Retinal pigment epithelial cell (primary cell): Measurements from ENCODE around the gene PRKCD.

Experiments used
- DNase-seq: peaks from one replicate; pipeline ENCODE4 v3.0.0-alpha.2; 2010; ENCODE audit warnings: low read depth
- H3K4me3 ChIP-seq: 2 replicates; pipeline ENCODE4 v1.5.1; 2011; ENCODE audit warnings: mild to moderate bottlenecking, low read length, control low read depth, moderate library complexity
- CTCF ChIP-seq: conservative IDR thresholded peaks from 2 replicates; pipeline ENCODE4 v1.5.1; 2011; ENCODE audit warnings: low read depth, low read length, control low read depth, inconsistent platforms

PRKCD gene

GRCh38 chr3:53225651-53226050 is 64.6 kb downstream of the PRKCD start:
- no peak overlapping the region for H3K4me3 ChIP-seq
- no peak for DNase-seq
- TF ChIP-seq CTCF: no peak

- H3K4me3 ChIP-seq: no peak overlapping the region
- no peak for DNase-seq
- no peak for TF ChIP-seq CTCF
Observed at GRCh38 chr3:53226142-53226840, 65.3 kb downstream of the PRKCD start.

GRCh38 chr3:53226841-53227407 is 65.9 kb downstream of the PRKCD start:
- no peak overlapping the region for H3K4me3 ChIP-seq
- DNase-seq: no peak
- no peak for TF ChIP-seq CTCF

GRCh38 chr3:53227993-53228885 is 67.2 kb downstream of the PRKCD start:
- DNase-seq: no peak
- TF ChIP-seq CTCF: no peak
- H3K4me3 ChIP-seq: no peak overlapping the region

- TF ChIP-seq CTCF: no peak
- DNase-seq: no peak
- no peak overlapping the region for H3K4me3 ChIP-seq
Observed at GRCh38 chr3:53229171-53229570, 68.2 kb downstream of the PRKCD start.

GRCh38 chr3:53229606-53230005 is 68.6 kb downstream of the PRKCD start:
- DNase-seq: no peak
- H3K4me3 ChIP-seq: no peak overlapping the region
- TF ChIP-seq CTCF: no peak
